Lower leg skin (tissue), 4 donors: ENCODE results near the gene GPR132. TPM values are rescaled to one million over a fixed set of nuclear protein-coding genes. Genes with fewer than 3 reads are reported as not detected.

Experiments
- DNase-seq, 2 donors: peaks; one replicate each; pipeline ENCODE4 v3.0.0-alpha.2; 2019; ENCODE audit warnings: low spot score in 2 of 2
- H3K4me3 ChIP-seq: fragments of 200-600 bp; sonication (generic); 2 replicates; pipeline ENCODE4 v1.5.1; 2017; ENCODE audit warnings: mild to moderate bottlenecking, low read depth; ENCODE audit not compliant: poor library complexity, severe bottlenecking
- CTCF ChIP-seq, 3 donors: fragments of 450-650 bp; IDR thresholded peaks; one replicate each; pipeline ENCODE4 v1.5.1; 2016; ENCODE audit warnings: antibody characterized with exemption in 3 of 3, mild to moderate bottlenecking in 3 of 3, moderate library complexity in 2 of 3
- POLR2A ChIP-seq, 2 donors: fragments of 450-650 bp; IDR thresholded peaks; one replicate each; pipeline ENCODE4 v1.6.1; 2016 to 2017; ENCODE audit warnings: antibody characterized with exemption in 2 of 2, mild to moderate bottlenecking in 1 of 2, moderate library complexity in 1 of 2
- WGBS, 2 donors: methylation state at CpG; one replicate each; pipeline ENCODE4 v1.1.5; 2018; 5-methylcytosine and 5-hydroxymethylcytosine counted together
- intact Hi-C: fragments of 100-400 bp; cut with DNase I; formaldehyde crosslinking; loops from one replicate; pipeline ENCODE4 v1.15.0; 2023; ENCODE audit warnings: low total_unique reads
- total RNA-seq, 4 donors: library from RNA; depleted of rRNA; stranded (reverse); fragments of >200 nt; gene quantifications; one replicate each; pipeline ENCODE4 v1.1.0, GENCODE V29; 2016

Gene GPR132
- total RNA-seq, 4 donors from 2014 or later = 0.84 to 1.3 (median 1.1) TPM

- no peak for TF ChIP-seq POLR2A (IDR thresholded peaks at IDR 0.05)
- no peak for TF ChIP-seq CTCF (IDR thresholded peaks at IDR 0.05)
- WGBS, 2 donors = 80 to 90% methylated on average over 4 of the region's 4 CpGs
- intact Hi-C loops = no loop called here
- DNase-seq = no peak
- H3K4me3 ChIP-seq = no peak overlapping the region
These were observed 55.1 kb downstream of the GPR132 start for GRCh38 chr14:105010106-105010505.

DNA sequence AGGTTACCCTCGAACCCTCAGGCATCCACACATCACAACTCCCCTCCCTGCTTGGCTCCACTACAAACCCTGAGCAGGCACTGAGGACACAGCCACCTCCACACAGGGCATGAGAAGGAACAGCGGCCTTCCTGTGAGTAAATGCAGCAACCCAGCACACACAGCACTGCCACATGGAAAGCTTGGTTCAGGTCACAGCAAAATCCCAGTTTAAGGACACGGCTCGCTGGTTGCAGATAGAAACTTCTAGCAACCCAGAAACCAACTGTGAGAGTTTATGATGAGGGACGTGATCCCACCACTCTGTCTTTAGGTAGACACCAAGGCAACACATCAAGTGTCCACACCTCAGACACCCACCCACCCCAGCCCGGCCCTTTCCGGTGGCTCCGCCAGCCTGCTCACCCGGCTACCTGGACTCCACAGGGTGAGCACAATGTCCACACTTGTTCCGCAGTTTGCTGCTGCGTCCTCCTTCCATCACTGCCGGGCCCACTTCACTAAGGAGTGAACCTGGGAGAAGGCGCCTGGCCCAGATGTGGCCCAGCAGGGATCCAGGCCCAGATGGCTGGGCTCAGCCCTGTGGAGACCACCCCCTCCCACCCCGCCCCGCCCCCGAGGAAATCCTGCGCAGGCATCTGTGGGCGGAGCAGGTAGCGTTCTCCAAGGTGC is 57.5 kb downstream of the GPR132 start:
- no peak overlapping the region for H3K4me3 ChIP-seq
- TF ChIP-seq POLR2A (IDR thresholded peaks at IDR 0.05) (no peak), CTCF (IDR thresholded peaks at IDR 0.05) (no peak)
- WGBS, 2 donors = 89 to 90% methylated on average over 17 to 19 of the region's 19 CpGs
- intact Hi-C loops = no loop called here
- no peak for DNase-seq

- 84 to 90% methylated on average over 21 of the region's 21 CpGs for WGBS, 2 donors
- TF ChIP-seq POLR2A (IDR thresholded peaks at IDR 0.05) (no peak), CTCF (IDR thresholded peaks at IDR 0.05) (no peak)
- DNase-seq = no peak
- no peak overlapping the region for H3K4me3 ChIP-seq
- intact Hi-C loops = no loop called here
These were observed 58.2 kb downstream of the GPR132 start for GRCh38 chr14:105006831-105007592.

GRCh38 chr14:105005929-105006830 is 59.0 kb downstream of the GPR132 start:
- no peak overlapping the region for H3K4me3 ChIP-seq
- TF ChIP-seq CTCF (IDR thresholded peaks at IDR 0.05) (no peak), POLR2A (IDR thresholded peaks at IDR 0.05) (no peak)
- no peak for DNase-seq
- intact Hi-C loops = no loop called here
- 73 to 85% methylated on average over 16 to 18 of the region's 21 CpGs for WGBS, 2 donors

DNA sequence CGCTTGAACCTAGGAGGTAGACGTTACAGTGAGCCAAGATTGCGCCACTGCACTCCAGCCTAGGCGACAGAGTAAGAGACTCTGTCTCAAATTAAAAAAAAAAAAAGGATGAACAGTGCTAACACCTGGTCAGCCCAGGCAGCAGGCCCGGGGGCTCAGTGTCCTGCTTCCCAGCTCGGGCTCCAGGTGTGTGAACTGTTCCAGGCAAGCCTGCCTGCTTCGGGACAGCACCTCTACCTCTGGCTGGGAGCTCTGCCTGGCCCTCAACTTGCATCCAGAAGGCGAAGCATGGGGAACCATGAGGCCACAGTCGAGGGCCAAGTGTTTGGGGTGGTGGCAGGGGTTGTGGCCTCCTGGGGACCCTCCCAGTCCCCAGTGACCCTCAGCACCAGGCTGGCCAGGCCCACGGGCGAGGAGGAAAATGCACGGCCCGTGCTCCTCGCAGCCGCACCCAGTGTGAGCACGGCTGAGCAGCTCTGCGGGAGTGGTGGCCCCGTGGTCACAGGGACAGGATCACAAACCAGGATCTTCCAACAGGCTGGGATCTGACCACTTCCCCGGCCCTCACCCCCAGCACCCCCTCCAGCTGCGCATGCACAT is 59.8 kb downstream of the GPR132 start:
- no peak for DNase-seq
- H3K4me3 ChIP-seq = no peak overlapping the region
- no peak for TF ChIP-seq CTCF (IDR thresholded peaks at IDR 0.05)
- no peak for TF ChIP-seq POLR2A (IDR thresholded peaks at IDR 0.05)
- intact Hi-C loops = no loop called here
- WGBS, 2 donors = 82 to 83% methylated on average over 11 to 19 of the region's 20 CpGs
